ENCODE measurements around the gene OGDH.
"Not testable (repeated sequence)": the region's sequence is repeated elsewhere in the genome, so short reads cannot be mapped to it uniquely, and the experiment has no call there.

Gene OGDH

GRCh38 chr7:44707558-44708230 is 101.3 kb downstream of the OGDH start:
- no peak for DNase-seq (ENCODE audit: low spot score)

DNA sequence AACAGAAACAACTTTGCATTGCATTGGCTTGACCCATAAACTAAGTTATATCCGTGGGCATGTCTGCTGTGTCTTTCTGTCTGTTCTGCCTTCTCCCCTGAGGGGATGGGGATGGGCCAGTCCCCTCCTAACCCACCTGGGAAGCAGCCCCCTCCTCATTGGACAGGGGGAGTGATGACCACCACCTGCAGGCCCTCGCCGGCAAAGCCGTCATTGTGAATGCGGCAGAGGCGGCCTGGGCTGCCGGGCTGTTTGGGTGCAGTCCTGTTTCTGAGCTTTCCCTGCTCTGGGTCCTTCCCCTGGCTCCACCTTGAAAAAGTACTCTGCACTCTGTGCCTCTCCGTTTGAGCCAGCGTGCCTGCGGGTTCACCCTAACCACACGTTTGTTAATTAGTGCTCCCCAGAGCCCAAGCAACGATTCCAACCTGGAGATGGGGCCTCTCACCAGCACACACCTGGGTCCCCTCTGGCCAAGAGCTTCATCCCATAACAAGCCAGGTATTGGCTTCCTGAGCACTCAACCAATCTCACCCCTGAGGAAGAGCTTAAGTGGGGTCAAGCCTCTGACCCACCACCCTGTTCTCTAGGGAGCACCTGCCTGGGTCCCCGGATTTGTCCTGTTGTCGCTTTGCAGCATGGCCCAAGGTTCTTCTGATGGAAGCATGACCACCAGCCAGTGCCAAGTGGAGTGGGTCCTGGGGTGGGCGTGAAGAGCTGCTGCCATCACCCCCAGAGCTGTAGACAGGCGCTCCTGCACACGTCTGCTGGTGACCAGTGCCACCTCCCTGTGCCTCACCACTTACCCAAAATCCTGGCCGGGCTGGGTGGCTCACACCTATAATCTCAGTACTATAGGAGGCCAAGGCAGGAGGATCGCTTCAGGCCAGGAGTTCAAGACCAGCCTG is 102.8 kb downstream of the OGDH start:
- DNase-seq (ENCODE audit: low spot score) = no peak

- DNase-seq (ENCODE audit: low spot score) = no peak
These were observed 103.6 kb downstream of the OGDH start for GRCh38 chr7:44709945-44710596.

DNA sequence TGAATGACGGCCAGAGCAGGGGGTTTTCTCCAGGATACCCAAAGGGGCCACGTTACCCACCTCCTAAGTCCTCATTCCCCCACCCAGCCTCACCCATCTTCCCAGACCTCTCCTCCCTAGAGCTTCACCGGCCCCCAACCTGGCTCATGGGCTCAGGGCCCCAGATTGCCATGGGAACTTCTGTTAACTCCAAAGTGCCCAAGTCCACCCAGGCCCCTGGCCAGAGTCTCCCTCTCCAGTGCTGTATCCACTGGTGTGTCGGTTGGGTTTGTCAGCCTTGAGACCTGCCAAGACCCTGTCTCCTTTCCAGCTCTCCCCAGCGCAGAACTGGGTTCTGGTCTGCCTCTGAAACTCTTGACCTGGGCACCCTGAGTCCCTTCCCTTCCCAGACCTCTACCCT is 105.1 kb downstream of the OGDH start:
- DNase-seq (ENCODE audit: low spot score) = no peak

GRCh38 chr7:44712012-44712411 is 105.6 kb downstream of the OGDH start:
- no peak for DNase-seq (ENCODE audit: low spot score)

DNA sequence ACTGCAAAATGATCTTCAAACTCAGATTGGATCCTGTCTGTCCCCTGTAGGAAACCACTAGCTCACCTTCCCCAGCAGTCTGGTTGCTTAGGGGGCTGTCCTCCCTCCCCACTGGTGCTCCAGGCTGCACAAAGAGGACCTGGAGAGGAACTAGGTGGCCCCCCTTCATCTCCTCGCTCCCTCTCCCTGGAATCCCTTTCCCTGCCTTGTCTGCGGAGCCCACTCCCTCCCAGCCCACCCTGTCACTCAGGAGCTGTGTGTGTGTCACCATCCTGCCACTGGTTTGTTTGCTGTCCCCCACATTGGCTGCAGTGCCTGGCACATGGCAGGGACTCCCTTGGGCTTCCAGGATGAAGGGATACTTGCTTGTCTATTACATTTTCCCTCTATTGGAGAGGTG is 106.7 kb downstream of the OGDH start:
- DNase-seq (ENCODE audit: low spot score) = no peak

- no peak for DNase-seq (ENCODE audit: low spot score)
These were observed 107.4 kb downstream of the OGDH start for GRCh38 chr7:44713680-44714335.

DNA sequence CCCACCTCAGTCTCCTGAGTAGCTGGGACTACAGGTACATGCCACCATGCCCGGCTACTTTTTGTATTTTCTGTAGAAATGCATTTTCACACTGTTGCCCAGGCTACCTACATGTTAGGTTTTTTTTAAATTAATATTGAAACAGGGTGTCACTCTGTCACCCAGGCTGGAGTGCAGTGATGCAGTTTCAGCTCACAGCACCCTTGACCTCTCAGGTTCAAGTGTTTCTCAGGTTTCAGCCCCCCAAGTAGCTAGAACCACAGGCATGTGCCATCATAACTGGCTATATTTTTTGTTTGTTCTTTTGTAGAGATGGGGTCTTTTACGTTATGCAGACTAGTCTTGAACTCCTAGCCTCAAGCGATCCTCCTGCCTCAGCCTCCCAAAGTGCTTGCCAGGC is 109.8 kb downstream of the OGDH start:
- DNase-seq (ENCODE audit: low spot score) = no peak

GRCh38 chr7:44720301-44720700 is 113.9 kb downstream of the OGDH start:
- no peak for DNase-seq (ENCODE audit: low spot score)

DNA sequence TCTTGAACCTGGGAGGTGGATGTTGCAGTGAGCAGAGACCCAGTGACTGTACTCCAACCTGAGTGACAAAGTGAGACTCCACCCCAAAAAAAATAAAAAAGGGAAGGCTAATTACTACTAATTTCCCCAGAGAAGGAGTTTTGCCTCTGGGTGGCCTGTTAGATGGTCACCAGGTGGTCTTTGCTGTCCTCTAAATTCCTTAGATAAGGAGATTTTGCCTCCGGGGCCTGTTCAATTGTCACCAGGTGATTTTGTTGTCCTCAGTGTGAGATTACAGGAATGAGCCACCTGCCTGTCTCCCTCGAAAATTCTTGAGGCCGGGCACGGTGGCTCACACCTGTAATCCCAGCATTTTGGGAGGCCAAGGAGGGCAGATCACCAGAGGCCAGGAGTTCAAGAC is 117.8 kb downstream of the OGDH start:
- DNase-seq (ENCODE audit: low spot score) = no peak

DNA sequence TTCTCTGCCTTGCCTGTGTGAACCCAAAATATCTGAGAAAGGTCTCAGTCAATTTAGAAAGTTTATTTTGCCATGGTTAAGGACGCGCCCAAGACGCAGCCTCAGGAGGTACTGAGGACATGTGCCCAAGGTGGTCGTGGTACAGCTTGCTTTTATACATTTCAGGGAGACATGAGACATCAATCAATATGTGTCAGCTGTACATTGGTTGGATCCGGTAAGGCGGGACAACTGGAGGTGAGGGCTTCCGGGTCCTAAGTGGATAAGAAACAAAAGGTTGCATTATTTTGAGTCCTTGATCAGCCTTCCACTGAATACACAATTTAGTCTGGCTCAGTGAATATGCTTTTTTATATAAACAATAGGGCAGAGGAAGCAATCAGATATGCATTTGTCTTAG is 119.8 kb downstream of the OGDH start:
- not testable (repeated sequence) for DNase-seq (ENCODE audit: low spot score)

DNA sequence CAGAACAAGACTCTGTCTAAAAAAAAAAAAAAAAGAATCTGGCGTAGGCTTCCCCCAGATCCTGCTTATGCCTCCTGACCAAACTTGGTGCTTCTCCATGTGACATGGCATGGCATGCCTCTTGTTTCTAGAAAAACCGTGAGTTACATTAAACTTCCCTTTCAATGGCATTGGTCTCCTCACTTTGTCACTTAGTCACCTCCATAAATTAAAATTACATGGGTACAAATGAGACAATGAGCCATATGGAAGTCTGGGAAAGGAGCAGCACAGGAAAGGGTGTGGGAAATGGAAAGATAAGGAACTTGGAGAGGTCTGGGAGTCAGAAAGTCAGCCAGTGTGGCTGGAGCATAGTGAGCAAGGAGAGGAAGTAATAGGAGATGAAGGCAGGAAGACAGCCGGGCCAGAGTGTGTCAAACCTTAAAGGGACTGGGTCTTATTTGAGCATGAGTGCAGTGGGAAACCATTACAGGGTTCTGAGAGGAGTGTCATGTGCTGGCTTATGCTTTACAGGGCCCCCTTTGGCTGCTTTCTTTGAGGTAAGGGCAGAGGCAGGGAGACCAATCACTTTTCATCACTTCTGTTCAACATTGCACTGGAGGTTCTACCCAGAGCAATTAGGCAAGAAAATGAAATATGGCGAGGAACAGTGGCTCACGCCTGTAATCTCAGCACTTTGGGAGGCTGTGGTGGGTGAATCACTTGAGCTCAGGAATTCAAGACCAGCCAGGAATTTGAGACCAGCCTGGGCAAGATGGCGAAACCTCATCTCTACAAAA is 120.9 kb downstream of the OGDH start:
- DNase-seq (ENCODE audit: low spot score) = no peak

GRCh38 chr7:44727937-44728262 is 121.5 kb downstream of the OGDH start:
- no peak for DNase-seq (ENCODE audit: low spot score)

- no peak for DNase-seq (ENCODE audit: low spot score)
These were observed 123.6 kb downstream of the OGDH start for GRCh38 chr7:44729949-44730590.

- DNase-seq (ENCODE audit: low spot score) = not testable (repeated sequence)
These were observed 126.5 kb downstream of the OGDH start for GRCh38 chr7:44732971-44733370.

- no peak for DNase-seq (ENCODE audit: low spot score)
These were observed 127.5 kb downstream of the OGDH start for GRCh38 chr7:44733708-44734481.

DNA sequence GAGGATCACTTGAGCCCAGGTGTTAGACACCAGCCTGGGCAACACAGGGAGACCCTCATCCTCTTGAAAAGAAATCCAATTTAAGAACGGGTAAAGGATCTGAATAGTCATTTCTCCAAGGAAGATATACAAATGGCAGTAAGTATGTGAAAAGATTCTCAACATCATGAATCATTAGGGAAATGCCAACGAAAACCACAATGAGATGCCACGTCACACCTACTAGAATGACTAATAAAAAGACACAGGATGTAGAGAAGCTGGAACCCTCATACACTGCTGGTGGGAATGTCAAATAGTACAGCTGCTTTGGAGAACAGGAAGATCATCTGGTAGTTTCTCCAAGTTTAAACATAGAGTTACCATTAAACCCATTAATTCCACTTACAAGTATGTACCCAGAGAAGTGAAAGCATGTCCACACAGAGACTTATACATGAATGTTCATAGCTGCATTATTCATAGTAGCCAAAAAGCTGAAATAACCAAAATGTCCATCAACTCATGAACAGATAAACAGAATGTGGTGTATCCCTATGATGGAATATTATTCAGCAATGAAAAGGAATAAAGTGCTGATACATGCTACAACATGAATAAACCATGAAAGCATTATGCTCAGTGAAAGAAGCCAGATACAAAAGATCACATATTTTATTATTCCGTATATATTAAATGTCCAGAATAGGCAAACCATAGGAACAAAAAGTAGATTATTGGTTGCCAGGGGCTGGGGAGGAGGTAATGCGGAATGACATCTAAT is 129.2 kb downstream of the OGDH start:
- no peak for DNase-seq (ENCODE audit: low spot score)

DNA sequence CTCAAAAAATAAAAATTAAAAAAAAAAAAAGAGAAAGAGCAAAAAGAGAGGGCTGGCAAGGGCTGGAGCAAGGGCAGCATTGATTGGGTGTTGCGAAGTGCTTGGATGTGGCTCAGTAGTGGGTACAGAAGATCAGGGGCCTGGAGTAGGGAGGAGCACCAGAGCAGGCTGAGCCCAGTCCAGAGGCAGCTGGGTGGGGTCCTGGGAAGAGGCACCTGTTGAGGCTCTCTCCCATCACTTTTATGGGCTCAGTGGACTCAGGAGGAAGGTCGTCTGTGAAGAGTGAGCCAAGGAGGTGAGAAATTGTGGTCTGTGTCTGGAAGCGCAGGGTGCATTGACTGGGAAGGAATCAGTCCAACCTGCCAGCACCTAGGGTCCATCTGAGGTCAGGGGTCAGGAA is 130.5 kb downstream of the OGDH start:
- DNase-seq (ENCODE audit: low spot score) = no peak

DNA sequence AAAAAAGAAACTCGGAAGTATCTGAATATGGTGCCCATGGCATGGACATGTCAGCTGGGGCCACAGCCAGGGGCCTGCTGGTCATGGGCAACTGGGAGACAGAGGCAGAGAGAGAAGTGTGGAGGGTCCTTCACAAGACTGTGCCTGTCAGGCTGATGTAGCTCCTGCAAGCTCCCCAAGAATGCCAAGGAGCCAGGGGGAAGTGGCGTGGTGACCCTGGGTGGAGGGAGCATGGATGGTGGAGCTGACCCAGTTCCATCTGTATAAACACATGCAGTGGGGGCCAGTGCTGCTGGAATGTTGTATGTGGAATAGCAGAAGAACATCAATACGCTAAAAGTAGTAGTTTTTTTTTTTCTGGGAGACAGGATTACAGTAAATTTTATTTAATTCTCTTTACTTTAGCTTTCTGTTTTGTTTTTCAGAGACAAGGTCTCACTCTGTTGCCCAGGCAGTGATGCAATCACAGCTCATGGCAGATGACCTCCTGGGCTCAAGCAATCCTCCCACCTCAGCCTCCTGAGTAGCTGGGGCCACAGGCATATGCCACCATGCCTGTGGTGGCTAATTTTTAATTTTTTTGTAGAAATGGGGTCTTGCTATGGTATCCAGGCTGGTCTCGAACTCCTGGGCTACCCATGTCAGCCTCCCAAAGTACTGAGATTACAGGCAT is 131.8 kb downstream of the OGDH start:
- no peak for DNase-seq (ENCODE audit: low spot score)
